ENCODE results near the gene LEPROT.

The LEPROT gene

DNA sequence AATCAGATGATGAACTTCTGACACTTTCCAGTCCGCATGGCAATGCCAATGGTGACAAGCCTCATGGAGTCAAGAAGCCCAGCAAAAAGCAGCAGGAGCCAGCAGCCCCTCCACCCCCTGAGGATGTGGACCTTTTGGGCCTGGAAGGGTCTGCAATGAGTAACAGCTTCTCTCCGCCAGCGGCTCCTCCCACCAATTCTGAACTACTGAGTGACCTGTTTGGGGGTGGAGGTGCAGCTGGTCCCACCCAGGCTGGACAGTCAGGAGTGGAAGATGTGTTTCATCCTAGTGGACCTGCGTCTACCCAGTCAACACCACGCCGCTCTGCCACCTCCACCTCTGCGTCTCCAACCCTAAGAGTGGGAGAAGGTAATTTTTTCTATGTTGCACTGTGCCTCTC lies 28.0 kb upstream of the LEPROT start:
- Histone ChIP-seq H3K4me3 (ENCODE audit: low read depth, low read length) (no peak overlapping the region), H3K9ac (no peak overlapping the region), H3K36me3 (ENCODE audit: control insufficient read depth, insufficient read depth, low read length) (no peaks in the 10 kb centered on the region), H3K27me3 (ENCODE audit: control insufficient read depth, insufficient read depth, low read length) (no peaks in the 10 kb centered on the region), H3K4me1 (no peaks in the 10 kb centered on the region), H3K27ac (no peak overlapping the region), H3K79me2 (no peaks in the 10 kb centered on the region), H3K9me3 (ENCODE audit: control insufficient read depth, low read length) (no peaks in the 10 kb centered on the region), H3K4me2 (ENCODE audit: low read length) (no peak overlapping the region), H2AFZ (no peak overlapping the region)
- TF ChIP-seq, protein P1, sequence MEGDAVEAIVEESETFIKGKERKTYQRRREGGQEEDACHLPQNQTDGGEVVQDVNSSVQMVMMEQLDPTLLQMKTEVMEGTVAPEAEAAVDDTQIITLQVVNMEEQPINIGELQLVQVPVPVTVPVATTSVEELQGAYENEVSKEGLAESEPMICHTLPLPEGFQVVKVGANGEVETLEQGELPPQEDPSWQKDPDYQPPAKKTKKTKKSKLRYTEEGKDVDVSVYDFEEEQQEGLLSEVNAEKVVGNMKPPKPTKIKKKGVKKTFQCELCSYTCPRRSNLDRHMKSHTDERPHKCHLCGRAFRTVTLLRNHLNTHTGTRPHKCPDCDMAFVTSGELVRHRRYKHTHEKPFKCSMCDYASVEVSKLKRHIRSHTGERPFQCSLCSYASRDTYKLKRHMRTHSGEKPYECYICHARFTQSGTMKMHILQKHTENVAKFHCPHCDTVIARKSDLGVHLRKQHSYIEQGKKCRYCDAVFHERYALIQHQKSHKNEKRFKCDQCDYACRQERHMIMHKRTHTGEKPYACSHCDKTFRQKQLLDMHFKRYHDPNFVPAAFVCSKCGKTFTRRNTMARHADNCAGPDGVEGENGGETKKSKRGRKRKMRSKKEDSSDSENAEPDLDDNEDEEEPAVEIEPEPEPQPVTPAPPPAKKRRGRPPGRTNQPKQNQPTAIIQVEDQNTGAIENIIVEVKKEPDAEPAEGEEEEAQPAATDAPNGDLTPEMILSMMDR (IDR thresholded peaks at IDR 0.05), result no peak

DNA sequence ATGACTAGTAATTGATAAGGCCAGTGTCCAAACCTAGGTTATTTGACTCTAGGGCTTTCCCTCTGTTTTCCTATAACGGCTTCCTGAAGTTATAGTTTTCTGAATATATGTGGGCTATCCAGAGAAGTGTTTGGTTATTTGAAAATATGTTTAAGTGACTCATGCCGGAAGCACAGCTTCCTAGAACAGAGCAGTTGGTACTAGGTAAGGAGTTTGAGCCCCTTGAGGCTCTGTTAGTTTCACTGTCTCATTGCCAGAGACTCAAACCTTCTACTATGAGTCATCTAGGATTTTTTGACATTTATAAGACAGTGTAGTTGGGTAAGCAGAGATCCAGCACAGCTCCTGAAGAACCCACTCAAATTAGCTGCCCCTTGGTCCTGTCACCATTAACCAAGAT lies 27.1 kb upstream of the LEPROT start:
- no peak overlapping the region for H2AFZ ChIP-seq
- no peaks in the 10 kb centered on the region for H3K9me3 ChIP-seq (ENCODE audit: control insufficient read depth, low read length)
- no peaks in the 10 kb centered on the region for H3K4me1 ChIP-seq
- no peak overlapping the region for H3K9ac ChIP-seq
- H3K79me2 ChIP-seq, result no peaks in the 10 kb centered on the region
- H3K36me3 ChIP-seq (ENCODE audit: control insufficient read depth, insufficient read depth, low read length), result no peaks in the 10 kb centered on the region
- no peak overlapping the region for H3K4me2 ChIP-seq (ENCODE audit: low read length)
- H3K27me3 ChIP-seq (ENCODE audit: control insufficient read depth, insufficient read depth, low read length), result no peaks in the 10 kb centered on the region
- no peak overlapping the region for H3K4me3 ChIP-seq (ENCODE audit: low read depth, low read length)
- TF ChIP-seq, protein P1 (IDR thresholded peaks at IDR 0.05), result no peak
- H3K27ac ChIP-seq, result no peak overlapping the region

DNA sequence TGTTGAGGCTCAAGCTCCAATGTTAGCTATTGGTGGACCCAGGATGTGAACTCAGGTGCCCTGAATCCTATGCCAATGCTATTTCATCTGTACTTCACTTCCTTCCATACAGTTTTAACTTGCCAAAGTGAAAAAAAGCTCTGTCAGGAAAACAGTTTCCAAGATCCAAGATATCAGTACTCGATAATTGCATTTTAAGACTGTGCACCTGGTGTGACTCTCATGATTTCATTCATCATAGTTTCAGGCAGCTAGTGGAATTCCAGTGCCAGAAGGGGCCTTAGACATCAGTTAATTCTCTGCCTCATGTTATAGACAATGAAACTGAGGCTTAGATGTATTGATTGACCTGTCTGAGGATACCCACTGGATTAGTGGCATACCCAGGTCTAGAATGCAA lies 26.5 kb upstream of the LEPROT start:
- no peaks in the 10 kb centered on the region for H3K4me1 ChIP-seq
- H3K27me3 ChIP-seq (ENCODE audit: control insufficient read depth, insufficient read depth, low read length), result no peaks in the 10 kb centered on the region
- H3K27ac ChIP-seq, result no peak overlapping the region
- no peak overlapping the region for H2AFZ ChIP-seq
- no peak overlapping the region for H3K4me3 ChIP-seq (ENCODE audit: low read depth, low read length)
- H3K36me3 ChIP-seq (ENCODE audit: control insufficient read depth, insufficient read depth, low read length), result no peaks in the 10 kb centered on the region
- TF ChIP-seq, protein P1 (IDR thresholded peaks at IDR 0.05), result no peak
- no peaks in the 10 kb centered on the region for H3K9me3 ChIP-seq (ENCODE audit: control insufficient read depth, low read length)
- no peak overlapping the region for H3K9ac ChIP-seq
- H3K4me2 ChIP-seq (ENCODE audit: low read length), result no peak overlapping the region
- H3K79me2 ChIP-seq, result no peaks in the 10 kb centered on the region

DNA sequence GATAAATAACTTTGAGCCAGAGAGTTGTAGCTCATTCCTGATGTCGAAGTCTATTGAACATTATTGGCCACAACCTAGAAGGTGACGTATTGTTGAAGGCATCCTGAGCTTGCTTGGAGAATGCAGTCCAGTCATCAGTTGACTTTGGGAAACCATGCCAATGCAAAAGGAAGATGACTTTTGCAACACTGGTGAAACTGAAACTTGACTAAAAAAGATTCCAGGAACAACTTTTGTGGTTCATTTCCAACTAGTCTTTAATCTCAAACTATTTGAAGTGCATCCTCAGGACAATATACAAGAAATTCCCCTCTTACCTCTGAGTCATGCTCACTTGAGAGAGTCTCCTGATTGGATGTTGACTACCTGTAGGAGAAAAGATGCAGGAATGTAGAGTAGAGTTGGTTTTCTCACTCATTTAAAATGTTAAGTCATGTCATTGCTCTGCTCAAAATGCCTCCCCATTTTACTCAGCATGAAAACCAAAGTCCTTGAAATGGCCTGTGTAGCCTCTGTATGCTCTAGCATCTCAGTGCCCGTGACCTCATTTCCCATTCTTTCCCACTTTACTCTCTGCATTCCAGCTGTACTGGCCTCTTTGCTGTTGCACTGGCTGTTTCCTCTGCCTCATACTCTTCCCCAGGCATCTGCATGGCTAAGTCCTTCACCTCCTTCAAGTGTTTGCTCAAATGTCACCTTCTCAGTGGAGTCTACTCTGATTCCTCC lies 24.4 kb upstream of the LEPROT start:
- TF ChIP-seq, protein P1 (IDR thresholded peaks at IDR 0.05), result no peak

DNA sequence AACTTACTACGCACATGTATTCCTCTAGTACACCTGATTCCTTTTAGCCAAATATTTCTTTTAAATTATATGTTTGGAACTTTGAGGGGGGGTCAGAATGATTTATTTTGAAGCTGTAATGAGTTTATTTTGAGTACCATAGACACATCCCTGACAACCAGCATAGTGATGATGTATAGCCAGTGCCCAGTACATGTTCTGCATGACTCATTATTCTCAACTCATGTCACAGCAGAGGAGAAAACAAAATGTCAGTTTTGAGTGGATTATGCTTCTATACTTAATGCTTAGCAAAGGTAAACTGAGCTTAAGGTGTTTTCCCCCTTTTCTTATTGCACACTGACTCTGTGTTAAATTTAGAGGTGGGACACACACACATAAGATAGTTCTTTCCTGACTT lies 22.4 kb upstream of the LEPROT start:
- TF ChIP-seq, protein P1 (IDR thresholded peaks at IDR 0.05), result no peak
- H3K4me3 ChIP-seq (ENCODE audit: low read depth, low read length), result no peak overlapping the region
- no peak overlapping the region for H2AFZ ChIP-seq
- H3K79me2 ChIP-seq, result no peaks in the 10 kb centered on the region
- H3K9me3 ChIP-seq (ENCODE audit: control insufficient read depth, low read length), result no peaks in the 10 kb centered on the region
- H3K27me3 ChIP-seq (ENCODE audit: control insufficient read depth, insufficient read depth, low read length), result no peaks in the 10 kb centered on the region
- no peak overlapping the region for H3K4me2 ChIP-seq (ENCODE audit: low read length)
- no peak overlapping the region for H3K27ac ChIP-seq
- no peaks in the 10 kb centered on the region for H3K36me3 ChIP-seq (ENCODE audit: control insufficient read depth, insufficient read depth, low read length)
- H3K4me1 ChIP-seq, result no peaks in the 10 kb centered on the region
- H3K9ac ChIP-seq, result no peak overlapping the region

More for the DNA sequence above, 24.4 kb upstream of the LEPROT start:
- no peak overlapping the region for H3K27ac ChIP-seq
- no peaks in the 10 kb centered on the region for H3K27me3 ChIP-seq (ENCODE audit: control insufficient read depth, insufficient read depth, low read length)
- no peaks in the 10 kb centered on the region for H3K4me1 ChIP-seq
- no peak overlapping the region for H3K4me2 ChIP-seq (ENCODE audit: low read length)
- no peak overlapping the region for H2AFZ ChIP-seq
- no peak overlapping the region for H3K4me3 ChIP-seq (ENCODE audit: low read depth, low read length)
- H3K9me3 ChIP-seq (ENCODE audit: control insufficient read depth, low read length), result no peaks in the 10 kb centered on the region
- no peaks in the 10 kb centered on the region for H3K79me2 ChIP-seq
- no peaks in the 10 kb centered on the region for H3K36me3 ChIP-seq (ENCODE audit: control insufficient read depth, insufficient read depth, low read length)
- H3K9ac ChIP-seq, result no peak overlapping the region
